GM12892 (cell line): ENCODE data around the gene ATP13A1.
"Not testable (repeated sequence)": the region's sequence is repeated elsewhere in the genome, so short reads cannot be mapped to it uniquely, and the experiment has no call there.

Source experiments
- DNase-seq: peaks from one replicate; pipeline ENCODE4 v3.0.0; 2011; ENCODE audit not compliant: insufficient read length
- FAIRE-seq: peaks from 2 replicates; lab custom pipeline; 2011; peaks lifted over from hg19 to GRCh38; lab: Jason Lieb, UNC
- POLR2A ChIP-seq: IDR thresholded peaks from 2 replicates; pipeline ENCODE4 v1.6.1; 2011; ENCODE audit warnings: low read depth, low read length, control low read depth
- POLR2AphosphoS5 ChIP-seq: IDR thresholded peaks from 2 replicates; pipeline ENCODE4 v1.6.1; 2011; ENCODE audit warnings: low read depth, low read length, control low read depth
- TAF1 ChIP-seq: IDR thresholded peaks from 2 replicates; pipeline ENCODE4 v1.6.1; 2011; ENCODE audit warnings: low read depth, mild to moderate bottlenecking, control low read depth, low read length, borderline replicate concordance

Gene ATP13A1

DNA sequence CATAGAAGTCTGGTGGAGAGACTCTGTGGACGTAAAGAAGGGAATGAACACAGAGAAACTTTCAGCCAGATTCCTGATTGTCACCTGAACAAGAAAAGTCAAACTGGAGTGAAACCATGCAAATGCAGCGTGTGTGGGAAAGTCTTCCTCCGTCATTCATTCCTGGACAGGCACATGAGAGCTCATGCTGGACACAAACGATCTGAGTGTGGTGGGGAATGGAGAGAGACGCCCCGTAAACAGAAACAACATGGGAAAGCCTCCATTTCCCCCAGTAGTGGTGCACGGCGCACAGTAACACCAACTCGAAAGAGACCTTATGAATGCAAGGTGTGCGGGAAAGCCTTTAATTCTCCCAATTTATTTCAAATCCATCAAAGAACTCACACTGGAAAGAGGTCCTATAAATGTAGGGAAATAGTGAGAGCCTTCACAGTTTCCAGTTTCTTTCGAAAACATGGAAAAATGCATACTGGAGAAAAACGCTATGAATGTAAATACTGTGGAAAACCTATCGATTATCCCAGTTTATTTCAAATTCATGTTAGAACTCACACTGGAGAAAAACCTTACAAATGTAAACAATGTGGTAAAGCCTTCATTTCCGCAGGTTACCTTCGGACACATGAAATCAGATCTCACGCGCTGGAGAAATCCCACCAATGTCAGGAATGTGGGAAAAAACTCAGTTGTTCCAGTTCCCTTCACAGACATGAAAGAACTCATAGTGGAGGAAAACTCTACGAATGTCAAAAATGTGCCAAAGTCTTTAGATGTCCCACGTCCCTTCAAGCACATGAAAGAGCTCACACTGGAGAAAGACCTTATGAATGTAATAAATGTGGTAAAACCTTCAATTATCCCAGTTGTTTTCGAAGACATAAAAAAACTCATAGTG, 15.9 kb upstream of the ATP13A1 start:
- DNase-seq (no peak), FAIRE-seq (no peak)
- no peak for TF ChIP-seq POLR2A
- no peak for TF ChIP-seq POLR2AphosphoS5
- no peak for TF ChIP-seq TAF1

DNA sequence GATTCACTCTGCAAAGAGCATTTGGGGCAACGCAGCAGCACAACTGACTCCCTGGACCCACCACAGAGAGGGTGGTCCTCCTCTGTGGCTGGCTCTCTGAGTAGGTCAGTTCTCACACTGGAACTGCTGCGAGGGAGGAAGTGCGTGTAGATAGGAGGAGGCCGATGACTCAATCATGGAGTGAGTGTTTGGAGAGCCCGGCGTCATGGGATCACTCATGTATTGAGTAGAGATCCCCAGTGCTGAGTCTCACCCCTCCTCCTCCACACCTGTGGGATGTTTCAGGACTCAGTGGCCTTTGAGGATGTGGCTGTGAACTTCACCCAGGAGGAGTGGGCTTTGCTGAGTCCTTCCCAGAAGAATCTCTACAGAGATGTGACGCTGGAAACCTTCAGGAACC, 14.1 kb upstream of the ATP13A1 start:
- DNase-seq (no peak), FAIRE-seq (no peak)
- TF ChIP-seq POLR2A (no peak), TAF1 (no peak), POLR2AphosphoS5 (no peak)

DNA sequence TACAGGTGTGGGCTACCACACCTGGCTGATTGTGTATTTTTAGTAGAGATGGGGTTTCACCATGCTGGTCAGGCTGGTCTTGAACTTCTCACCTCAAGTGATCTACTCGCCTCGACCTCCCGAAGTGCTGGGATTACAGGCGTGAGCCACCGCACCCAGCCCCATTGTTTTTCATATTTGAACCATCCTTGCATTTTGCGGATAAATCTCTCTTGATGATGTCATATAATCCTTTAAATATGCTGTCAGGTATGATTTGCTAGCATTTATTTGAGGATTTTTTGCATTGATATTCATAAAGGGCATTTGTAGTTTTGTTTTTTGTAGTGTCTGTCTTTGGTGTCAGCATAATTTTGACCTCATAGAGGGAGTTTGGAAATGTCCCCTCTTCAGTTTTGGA, 10.8 kb upstream of the ATP13A1 start:
- FAIRE-seq (no peak), DNase-seq (no peak)
- TF ChIP-seq POLR2A: no peak
- TF ChIP-seq POLR2AphosphoS5: no peak
- no peak for TF ChIP-seq TAF1

DNA sequence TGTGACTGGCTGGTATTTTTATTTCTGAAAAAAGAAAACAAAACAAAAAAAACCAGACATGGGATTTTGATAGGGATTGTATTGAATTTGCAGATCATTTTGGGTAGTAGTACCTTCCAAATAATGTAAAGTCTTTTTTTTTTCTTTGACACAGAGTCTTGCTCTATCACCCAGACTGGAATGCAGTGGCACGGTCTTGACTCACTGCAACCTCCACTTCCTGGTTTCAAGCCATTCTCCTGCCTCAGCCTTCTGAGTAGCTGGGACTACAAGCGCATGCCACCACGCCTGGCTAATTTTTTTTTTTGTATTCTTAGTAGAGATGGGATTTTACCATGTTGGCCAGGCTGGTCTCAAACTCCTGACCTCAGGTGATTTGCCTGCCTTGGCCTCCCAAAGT, 9.3 kb upstream of the ATP13A1 start:
- TF ChIP-seq POLR2AphosphoS5: no peak
- TF ChIP-seq POLR2A: no peak
- TF ChIP-seq TAF1: no peak
- DNase-seq (no peak), FAIRE-seq (no peak)

DNA sequence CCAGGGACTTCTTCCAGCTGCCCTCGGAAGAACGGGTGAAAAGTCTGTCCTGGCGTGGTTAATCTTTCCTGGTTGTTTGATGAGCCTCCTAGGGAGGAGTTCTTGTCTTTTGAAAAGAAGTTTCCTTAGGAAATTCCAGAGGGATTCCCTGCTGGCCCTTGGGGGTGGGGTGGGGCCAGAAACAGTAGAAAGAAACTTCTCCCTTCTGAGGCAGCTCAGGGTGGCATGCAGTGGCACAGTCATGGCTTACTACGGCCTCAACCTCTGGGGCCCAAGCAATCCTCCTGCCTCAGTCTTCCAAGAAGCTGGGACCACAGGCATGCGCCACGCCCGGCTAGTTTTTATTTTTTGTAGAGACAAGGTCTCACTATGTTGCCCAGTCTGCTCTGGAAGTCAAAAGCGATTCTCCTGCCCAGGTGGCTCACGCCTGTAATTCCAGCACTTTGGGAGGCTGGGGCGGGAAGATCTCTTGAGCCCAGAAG, 6.6 kb upstream of the ATP13A1 start:
- FAIRE-seq: no peak
- no peak for DNase-seq
- TF ChIP-seq POLR2AphosphoS5: no peak
- no peak for TF ChIP-seq POLR2A
- TF ChIP-seq TAF1: no peak

DNA sequence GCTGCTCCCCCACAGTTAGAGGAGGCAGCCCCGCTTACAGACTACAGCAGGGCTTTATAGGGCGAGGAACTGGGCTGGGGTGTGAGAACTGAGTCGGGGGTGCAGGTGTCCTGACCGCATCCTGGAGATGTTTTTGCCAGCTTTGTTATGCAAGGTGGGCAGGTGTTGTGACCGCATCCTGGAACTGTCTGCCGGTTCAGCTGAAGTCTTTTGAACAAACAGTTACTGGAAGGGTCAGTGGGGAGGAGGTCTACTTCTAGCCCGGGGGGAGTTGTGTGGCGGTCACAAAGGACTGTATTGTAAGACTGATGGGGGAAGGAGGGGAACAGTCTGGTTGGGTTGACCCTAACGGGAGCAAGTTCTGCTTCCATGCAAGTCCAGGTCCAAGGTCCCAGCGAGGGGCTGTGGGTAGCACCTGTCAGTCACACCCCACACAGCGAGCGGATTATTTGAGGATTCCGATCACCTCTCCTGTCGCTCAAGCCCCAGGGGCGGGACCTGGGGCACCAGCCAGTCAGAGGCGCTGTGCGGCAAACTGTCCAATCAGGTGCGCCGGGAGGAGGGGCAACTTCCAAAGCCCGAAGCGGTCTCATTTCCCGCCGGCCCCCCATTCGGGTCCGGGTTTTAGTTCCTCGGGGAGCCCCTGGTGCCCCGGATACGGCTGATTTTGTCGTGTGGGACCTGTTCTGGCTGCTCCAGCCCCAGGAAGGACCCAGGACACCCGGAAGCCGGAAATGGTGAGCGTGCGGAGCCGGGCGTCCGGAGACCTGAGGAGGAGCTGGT, 4.9 kb upstream of the ATP13A1 start, which contains the start of gene ZNF101:
Gene ZNF101, plus strand, starts transcription at position 610 of the 783 bp plus-strand sequence. Its CDS starts 125 bp downstream, at position 735.
- DNase-seq (peak; percentile 87), FAIRE-seq (peak; percentile 90)
- peak; percentile 80 for TF ChIP-seq POLR2A
- TF ChIP-seq POLR2AphosphoS5: peak; percentile 76
- peak; percentile 85 for TF ChIP-seq TAF1

DNA sequence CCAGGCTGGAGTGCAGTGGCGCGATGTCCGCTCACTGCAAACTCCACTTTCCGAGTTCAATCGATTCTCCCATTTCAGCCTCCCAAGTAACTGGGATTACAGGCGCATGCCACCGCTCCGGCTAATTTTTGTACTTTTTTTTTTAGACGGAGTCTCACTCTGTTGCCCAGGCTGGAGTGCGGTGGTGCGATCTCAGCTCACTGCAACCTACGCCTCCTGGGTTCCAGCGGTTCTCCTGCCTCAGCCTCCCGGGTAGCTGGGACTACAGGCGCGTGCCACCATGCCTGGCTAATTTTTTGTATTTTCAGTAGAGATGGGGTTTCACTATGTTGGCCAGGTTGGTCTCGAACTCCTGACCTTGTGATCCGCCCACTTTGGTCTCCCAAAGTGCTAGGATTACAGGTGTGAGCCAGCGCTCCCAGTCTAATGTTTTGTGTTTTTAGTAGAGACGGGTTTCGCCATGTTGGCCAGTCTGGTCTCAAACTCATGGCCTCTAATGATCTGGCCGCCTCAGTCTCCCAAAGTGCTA, 2.0 kb upstream of the ATP13A1 start:
- not testable (repeated sequence) for DNase-seq, FAIRE-seq

DNA sequence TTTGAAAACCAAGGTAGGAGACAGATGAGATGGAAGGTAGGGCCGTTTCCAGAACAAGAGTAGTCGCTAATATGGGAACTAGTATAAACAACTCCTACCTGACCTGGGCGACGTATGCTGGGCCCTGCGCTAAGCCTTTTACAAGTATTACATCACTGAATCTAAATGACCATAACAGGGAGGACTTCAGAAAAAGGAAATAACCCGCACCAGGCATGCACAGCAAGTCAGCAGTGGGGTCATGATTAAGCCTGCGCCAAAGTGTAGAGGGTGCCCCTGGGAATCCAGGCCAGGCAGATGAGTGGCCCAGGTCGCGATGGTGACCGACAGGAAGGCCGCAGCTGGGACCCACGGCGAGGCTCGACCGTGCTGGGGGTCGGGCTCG, 613 bp downstream of the ATP13A1 start:
- FAIRE-seq: no peak
- no peak for TF ChIP-seq POLR2A
- no peak for TF ChIP-seq POLR2AphosphoS5
- no peak for TF ChIP-seq TAF1
- DNase-seq: no peak

DNA sequence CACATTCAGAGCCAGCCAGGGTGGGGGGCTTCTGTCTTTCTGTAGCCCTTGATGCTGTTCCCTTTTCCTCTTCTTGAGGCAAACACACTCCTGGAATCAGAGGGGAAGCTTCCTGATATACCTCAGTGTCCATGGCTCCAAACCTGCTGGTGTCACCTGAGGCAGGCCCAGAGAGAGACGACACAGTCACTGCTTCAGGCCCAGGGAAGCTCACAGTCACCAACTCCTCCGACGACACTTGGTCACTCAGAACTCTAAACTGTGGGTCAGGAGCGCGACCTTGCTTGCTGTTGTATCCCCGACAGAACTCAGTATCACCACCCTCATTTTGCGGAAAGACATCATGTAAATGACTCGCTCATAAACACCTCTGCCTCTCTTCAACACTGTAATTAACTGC, 1.1 kb downstream of the ATP13A1 start:
- TF ChIP-seq POLR2AphosphoS5: peak; percentile 3; the same call in 1 of the 2 replicates
- TF ChIP-seq TAF1: no peak
- TF ChIP-seq POLR2A: no peak
- FAIRE-seq (no peak), DNase-seq (no peak)

DNA sequence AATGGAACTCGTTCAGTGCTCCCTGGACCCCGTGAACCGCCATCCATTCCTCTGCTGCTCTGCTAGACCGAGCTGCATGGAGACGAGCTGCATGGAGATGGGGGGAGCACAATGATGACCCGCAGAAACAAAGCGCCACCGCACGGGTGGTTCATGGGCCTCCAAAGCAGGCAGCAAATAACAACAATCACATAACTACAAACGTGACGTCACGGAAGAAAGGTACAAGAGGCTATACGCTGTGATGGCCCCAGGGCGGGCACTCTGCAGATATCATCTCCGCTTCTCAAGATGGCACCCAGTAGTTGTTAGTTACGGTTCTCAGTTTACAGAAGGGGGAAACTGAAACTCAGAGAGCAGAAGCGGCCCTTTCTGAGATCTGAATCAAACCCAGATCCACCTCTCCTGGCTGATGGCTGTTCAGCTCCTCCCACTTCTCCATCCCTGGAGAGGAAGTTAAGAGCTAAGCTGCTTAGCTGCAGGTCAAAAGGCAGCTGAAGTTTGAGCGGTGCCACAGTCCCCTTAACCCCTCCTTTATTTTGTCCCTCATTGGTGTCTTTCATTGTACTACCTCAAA, 1.7 kb downstream of the ATP13A1 start:
- TF ChIP-seq POLR2A (peak; percentile 80), TAF1 (peak; percentile 35; the same call in 1 of the 2 replicates), POLR2AphosphoS5 (peak; percentile 87; the same call in 1 of the 2 replicates)
- DNase-seq: peak; percentile 65
- FAIRE-seq: peak; percentile 86

DNA sequence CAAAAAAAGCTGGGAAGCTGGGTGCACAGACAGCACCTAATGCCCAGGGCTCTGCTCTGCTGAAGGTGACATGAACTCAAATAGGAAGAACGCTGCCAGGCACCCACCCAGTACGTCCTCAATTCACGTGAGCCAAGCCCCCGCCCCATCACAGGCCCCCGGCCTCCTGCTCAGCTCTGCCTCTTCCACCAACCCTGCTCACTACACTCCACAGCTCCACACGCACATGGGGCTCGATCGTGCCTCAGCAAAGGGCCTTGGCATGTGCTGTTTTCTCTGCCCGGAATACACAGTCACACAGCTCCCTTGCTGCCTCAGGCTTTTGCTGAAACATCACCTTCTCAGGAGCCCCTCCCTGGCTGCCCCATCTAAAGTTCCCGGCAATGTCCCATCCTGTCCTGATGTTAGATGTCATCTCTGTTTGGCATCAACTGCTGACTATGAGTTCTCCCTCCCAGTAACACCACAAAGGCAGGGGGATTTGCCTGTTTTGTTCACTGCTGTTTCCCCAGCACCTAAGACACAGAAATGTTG, 2.3 kb downstream of the ATP13A1 start:
- DNase-seq (peak; percentile 5), FAIRE-seq (peak; percentile 17)
- TF ChIP-seq TAF1: no peak
- TF ChIP-seq POLR2A: no peak
- TF ChIP-seq POLR2AphosphoS5: no peak
